WTC11 (cell line): Measurements from ENCODE around the gene DNAAF2.

Source experiments
- CBFB ChIP-seq: sonication (generic); formaldehyde crosslinking; IDR thresholded peaks from 2 replicates; pipeline ENCODE4 v1.8.1; 2022; ENCODE audit warnings: mild to moderate bottlenecking, low read depth, missing genetic modification reagents
- JUN ChIP-seq: sonication (generic); formaldehyde crosslinking; IDR thresholded peaks from 2 replicates; pipeline ENCODE4 v1.8.0; 2023; ENCODE audit warnings: mild to moderate bottlenecking, missing genetic modification reagents
- NFE2L1 ChIP-seq: sonication (generic); formaldehyde crosslinking; IDR thresholded peaks from 2 replicates; pipeline ENCODE4 v1.8.1; 2023; ENCODE audit warnings: missing genetic modification reagents
- NFYB ChIP-seq: sonication (generic); formaldehyde crosslinking; conservative IDR thresholded peaks from 2 replicates; pipeline ENCODE4 v1.8.0; 2022; ENCODE audit warnings: low read depth, missing genetic modification reagents
- TEAD1 ChIP-seq: sonication (generic); formaldehyde crosslinking; IDR thresholded peaks from 2 replicates; pipeline ENCODE4 v1.8.0; 2022; ENCODE audit warnings: mild to moderate bottlenecking, missing genetic modification reagents
- ZBTB21 ChIP-seq: sonication (generic); formaldehyde crosslinking; IDR thresholded peaks from 2 replicates; pipeline ENCODE4 v1.8.1; 2023; ENCODE audit warnings: mild to moderate bottlenecking, missing genetic modification reagents, borderline replicate concordance
- TF ChIP-seq, protein P1 (sequence below): fragments of 200-600 bp; IDR thresholded peaks from 2 replicates; pipeline ENCODE4 v1.8.0; 2022; ENCODE audit warnings: antibody characterized with exemption
- TF ChIP-seq, protein P2 (sequence below): sonication (generic); formaldehyde crosslinking; IDR thresholded peaks from 2 replicates; pipeline ENCODE4 v1.8.0; 2022; ENCODE audit warnings: mild to moderate bottlenecking, missing genetic modification reagents

DNA sequence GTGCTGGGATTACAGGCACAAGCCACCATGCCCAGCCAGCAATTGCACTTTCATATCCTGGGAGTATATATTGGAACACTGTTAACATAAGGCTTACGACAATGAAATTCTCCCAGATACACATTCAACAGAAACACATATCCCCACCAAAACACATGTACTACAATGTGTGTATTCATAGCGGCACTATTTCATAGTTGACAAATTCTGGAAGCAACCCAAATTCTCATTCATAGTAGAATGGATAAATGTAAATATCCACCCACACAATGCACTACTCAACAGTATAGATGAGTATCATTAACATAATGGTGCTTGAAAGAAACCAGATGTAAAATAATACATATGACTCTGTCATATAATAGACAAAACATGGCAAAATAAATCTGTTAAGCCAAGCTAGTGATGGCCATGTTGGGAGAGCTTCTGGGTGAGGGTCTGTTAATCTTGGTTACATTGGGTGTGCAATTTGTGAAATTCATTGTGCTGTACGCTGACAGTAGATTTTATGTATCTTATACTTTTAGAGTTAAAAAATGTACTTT lies 2.6 kb upstream of the DNAAF2 start:
- TF ChIP-seq ZBTB21 (no peak), NFE2L1 (CRISPR knock-in tag) (no peak), JUN (CRISPR knock-in tag) (no peak), CBFB (CRISPR knock-in tag) (no peak), NFYB (CRISPR knock-in tag) (no peak), TEAD1 (no peak)
- TF ChIP-seq, protein P1, sequence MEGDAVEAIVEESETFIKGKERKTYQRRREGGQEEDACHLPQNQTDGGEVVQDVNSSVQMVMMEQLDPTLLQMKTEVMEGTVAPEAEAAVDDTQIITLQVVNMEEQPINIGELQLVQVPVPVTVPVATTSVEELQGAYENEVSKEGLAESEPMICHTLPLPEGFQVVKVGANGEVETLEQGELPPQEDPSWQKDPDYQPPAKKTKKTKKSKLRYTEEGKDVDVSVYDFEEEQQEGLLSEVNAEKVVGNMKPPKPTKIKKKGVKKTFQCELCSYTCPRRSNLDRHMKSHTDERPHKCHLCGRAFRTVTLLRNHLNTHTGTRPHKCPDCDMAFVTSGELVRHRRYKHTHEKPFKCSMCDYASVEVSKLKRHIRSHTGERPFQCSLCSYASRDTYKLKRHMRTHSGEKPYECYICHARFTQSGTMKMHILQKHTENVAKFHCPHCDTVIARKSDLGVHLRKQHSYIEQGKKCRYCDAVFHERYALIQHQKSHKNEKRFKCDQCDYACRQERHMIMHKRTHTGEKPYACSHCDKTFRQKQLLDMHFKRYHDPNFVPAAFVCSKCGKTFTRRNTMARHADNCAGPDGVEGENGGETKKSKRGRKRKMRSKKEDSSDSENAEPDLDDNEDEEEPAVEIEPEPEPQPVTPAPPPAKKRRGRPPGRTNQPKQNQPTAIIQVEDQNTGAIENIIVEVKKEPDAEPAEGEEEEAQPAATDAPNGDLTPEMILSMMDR = no peak
- TF ChIP-seq, protein P2, sequence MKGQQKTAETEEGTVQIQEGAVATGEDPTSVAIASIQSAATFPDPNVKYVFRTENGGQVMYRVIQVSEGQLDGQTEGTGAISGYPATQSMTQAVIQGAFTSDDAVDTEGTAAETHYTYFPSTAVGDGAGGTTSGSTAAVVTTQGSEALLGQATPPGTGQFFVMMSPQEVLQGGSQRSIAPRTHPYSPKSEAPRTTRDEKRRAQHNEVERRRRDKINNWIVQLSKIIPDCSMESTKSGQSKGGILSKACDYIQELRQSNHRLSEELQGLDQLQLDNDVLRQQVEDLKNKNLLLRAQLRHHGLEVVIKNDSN (CRISPR knock-in tag) = no peak
